HEK293 (cell line): ENCODE data around the gene PAIP1.

Source experiments
- KLF1 ChIP-seq: fragments of 450-650 bp; formaldehyde crosslinking; IDR thresholded peaks from 2 replicates; pipeline ENCODE4 v1.5.1; 2016; ENCODE audit warnings: missing biosample characterization, missing genetic modification characterization
- ZBTB48 ChIP-seq: fragments of 450-650 bp; formaldehyde crosslinking; IDR thresholded peaks from 2 replicates; pipeline ENCODE4 v1.5.1; 2016; ENCODE audit warnings: missing biosample characterization, missing genetic modification characterization
- ZNF571 ChIP-seq: fragments of 450-650 bp; formaldehyde crosslinking; IDR thresholded peaks from 2 replicates; pipeline ENCODE4 v1.5.0; 2017; ENCODE audit warnings: missing biosample characterization, missing genetic modification characterization
- TF ChIP-seq, protein P1 (sequence below): fragments of 450-650 bp; formaldehyde crosslinking; IDR thresholded peaks from 2 replicates; pipeline ENCODE4 v1.5.1; 2016; ENCODE audit warnings: missing biosample characterization, missing genetic modification characterization
- TF ChIP-seq, protein P2 (sequence below): fragments of 450-650 bp; formaldehyde crosslinking; IDR thresholded peaks from 2 replicates; pipeline ENCODE4 v1.5.1; 2016; ENCODE audit warnings: missing biosample characterization, missing genetic modification characterization
- TF ChIP-seq, protein P3 (sequence below): fragments of 450-650 bp; formaldehyde crosslinking; IDR thresholded peaks from 2 replicates; pipeline ENCODE4 v1.5.1; 2016; ENCODE audit warnings: missing biosample characterization, missing genetic modification characterization

DNA sequence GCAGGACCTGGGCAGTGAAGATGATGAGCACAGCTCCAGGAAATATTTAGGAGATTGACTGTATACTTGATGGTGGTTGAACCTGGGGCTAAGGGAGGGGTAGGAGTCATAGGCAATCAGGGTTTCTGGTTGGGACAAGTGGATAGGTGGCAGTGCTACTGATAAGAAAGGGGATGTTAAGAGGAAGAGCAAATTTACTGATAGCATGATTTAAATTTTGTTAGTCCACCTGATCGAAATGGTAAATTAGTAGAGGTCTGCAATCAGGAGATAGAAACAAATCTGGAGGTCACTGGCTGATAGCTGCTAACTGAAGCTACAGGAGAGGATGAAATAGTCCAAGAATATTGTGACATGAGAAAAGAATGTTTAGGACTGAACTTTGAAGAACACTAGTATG, 36.3 kb downstream of the PAIP1 start:
- TF ChIP-seq ZBTB48 = no peak
- TF ChIP-seq, protein P1, sequence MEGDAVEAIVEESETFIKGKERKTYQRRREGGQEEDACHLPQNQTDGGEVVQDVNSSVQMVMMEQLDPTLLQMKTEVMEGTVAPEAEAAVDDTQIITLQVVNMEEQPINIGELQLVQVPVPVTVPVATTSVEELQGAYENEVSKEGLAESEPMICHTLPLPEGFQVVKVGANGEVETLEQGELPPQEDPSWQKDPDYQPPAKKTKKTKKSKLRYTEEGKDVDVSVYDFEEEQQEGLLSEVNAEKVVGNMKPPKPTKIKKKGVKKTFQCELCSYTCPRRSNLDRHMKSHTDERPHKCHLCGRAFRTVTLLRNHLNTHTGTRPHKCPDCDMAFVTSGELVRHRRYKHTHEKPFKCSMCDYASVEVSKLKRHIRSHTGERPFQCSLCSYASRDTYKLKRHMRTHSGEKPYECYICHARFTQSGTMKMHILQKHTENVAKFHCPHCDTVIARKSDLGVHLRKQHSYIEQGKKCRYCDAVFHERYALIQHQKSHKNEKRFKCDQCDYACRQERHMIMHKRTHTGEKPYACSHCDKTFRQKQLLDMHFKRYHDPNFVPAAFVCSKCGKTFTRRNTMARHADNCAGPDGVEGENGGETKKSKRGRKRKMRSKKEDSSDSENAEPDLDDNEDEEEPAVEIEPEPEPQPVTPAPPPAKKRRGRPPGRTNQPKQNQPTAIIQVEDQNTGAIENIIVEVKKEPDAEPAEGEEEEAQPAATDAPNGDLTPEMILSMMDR (tag by site-specific recombination) = no peak
- TF ChIP-seq KLF1 = no peak
- TF ChIP-seq, protein P2, sequence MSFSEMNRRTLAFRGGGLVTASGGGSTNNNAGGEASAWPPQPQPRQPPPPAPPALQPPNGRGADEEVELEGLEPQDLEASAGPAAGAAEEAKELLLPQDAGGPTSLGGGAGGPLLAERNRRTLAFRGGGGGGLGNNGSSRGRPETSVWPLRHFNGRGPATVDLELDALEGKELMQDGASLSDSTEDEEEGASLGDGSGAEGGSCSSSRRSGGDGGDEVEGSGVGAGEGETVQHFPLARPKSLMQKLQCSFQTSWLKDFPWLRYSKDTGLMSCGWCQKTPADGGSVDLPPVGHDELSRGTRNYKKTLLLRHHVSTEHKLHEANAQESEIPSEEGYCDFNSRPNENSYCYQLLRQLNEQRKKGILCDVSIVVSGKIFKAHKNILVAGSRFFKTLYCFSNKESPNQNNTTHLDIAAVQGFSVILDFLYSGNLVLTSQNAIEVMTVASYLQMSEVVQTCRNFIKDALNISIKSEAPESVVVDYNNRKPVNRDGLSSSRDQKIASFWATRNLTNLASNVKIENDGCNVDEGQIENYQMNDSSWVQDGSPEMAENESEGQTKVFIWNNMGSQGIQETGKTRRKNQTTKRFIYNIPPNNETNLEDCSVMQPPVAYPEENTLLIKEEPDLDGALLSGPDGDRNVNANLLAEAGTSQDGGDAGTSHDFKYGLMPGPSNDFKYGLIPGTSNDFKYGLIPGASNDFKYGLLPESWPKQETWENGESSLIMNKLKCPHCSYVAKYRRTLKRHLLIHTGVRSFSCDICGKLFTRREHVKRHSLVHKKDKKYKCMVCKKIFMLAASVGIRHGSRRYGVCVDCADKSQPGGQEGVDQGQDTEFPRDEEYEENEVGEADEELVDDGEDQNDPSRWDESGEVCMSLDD (tag by site-specific recombination) = no peak
- TF ChIP-seq, protein P3, sequence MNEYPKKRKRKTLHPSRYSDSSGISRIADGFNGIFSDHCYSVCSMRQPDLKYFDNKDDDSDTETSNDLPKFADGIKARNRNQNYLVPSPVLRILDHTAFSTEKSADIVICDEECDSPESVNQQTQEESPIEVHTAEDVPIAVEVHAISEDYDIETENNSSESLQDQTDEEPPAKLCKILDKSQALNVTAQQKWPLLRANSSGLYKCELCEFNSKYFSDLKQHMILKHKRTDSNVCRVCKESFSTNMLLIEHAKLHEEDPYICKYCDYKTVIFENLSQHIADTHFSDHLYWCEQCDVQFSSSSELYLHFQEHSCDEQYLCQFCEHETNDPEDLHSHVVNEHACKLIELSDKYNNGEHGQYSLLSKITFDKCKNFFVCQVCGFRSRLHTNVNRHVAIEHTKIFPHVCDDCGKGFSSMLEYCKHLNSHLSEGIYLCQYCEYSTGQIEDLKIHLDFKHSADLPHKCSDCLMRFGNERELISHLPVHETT (tag by site-specific recombination) = no peak
- no peak for TF ChIP-seq ZNF571 (tag by site-specific recombination)
